GM12878 (cell line): ENCODE results near the gene RNF31. TPM values are rescaled to one million over a fixed set of nuclear protein-coding genes. Genes with fewer than 3 reads are reported as not detected.

Experiments used
- ATAC-seq: fragments of 200-7000 bp; cut with Tn5 transposase; 3 replicates; pipeline ENCODE4 v1.9.1; 2020; ENCODE audit warnings: mild to moderate bottlenecking, moderate library complexity
- BruUV-seq: library from RNA; stranded (reverse); fragments of 400-500 nt; replicated peaks from 2 replicates; lab custom pipeline; 2021; lab: Mats Ljungman, UMichigan
- CTCF ChIA-PET: fragments of 300-600 bp; sonication (Branson Sonifier 250); formaldehyde crosslinking; extraction: SDS; loops from one replicate; lab custom pipeline; 2021; ENCODE audit warnings: inconsistent platforms; lab: Yijun Ruan, JAX
- POLR2A ChIA-PET: fragments of 350-600 bp; formaldehyde crosslinking; extraction: SDS; loops from one replicate; lab custom pipeline; 2021; ENCODE audit warnings: inconsistent platforms; lab: Charles Lee
- RAD21 ChIA-PET: fragments of 300-600 bp; sonication (Branson Sonifier 250); formaldehyde crosslinking; loops from one replicate; lab custom pipeline; 2023; ENCODE audit warnings: antibody characterized with exemption; ENCODE audit not compliant: unreplicated experiment; lab: Charles Lee
- SMC1A ChIA-PET: fragments of 300-600 bp; sonication (Branson Sonifier 250); formaldehyde crosslinking; loops from one replicate; lab custom pipeline; 2023; ENCODE audit not compliant: unreplicated experiment, uncharacterized antibody; lab: Charles Lee
- DNase-seq: peaks from one replicate; pipeline ENCODE4 v3.0.0-alpha.2; 2011; ENCODE audit warnings: low read depth, low spot score
- FAIRE-seq: peaks from 3 replicates; lab custom pipeline; 2011; peaks lifted over from hg19 to GRCh38; lab: Jason Lieb, UNC
- H2AFZ ChIP-seq: 2 replicates; pipeline ENCODE4 v1.6.0; 2011; ENCODE audit warnings: low read depth, low read length, control low read depth; ENCODE audit not compliant: control insufficient read depth
- H3K27ac ChIP-seq: 2 replicates; pipeline ENCODE4 v1.5.1; 2011; ENCODE audit warnings: control low read depth; ENCODE audit not compliant: control insufficient read depth, insufficient read depth
- H3K27me3 ChIP-seq, 2 experiments: replicated peaks in 1 of 2; 2 replicates each; pipeline versions ENCODE4 v1.6.0 to v1.6.1; 2011; ENCODE audit warnings: low read length in 1 of 2; ENCODE audit not compliant: control insufficient read depth in 2 of 2, insufficient read depth in 2 of 2
- H3K36me3 ChIP-seq, 2 experiments: 2 replicates each; pipeline ENCODE4 v1.5.1; 2011; ENCODE audit warnings: low read length in 1 of 2; ENCODE audit not compliant: control insufficient read depth in 2 of 2, insufficient read depth in 2 of 2
- H3K4me1 ChIP-seq: 2 replicates; pipeline ENCODE4 v1.6.1; 2011; ENCODE audit warnings: mild to moderate bottlenecking, low read length, moderate library complexity, mixed read lengths; ENCODE audit not compliant: control insufficient read depth, insufficient read depth
- H3K4me2 ChIP-seq: 2 replicates; pipeline ENCODE4 v1.6.0; 2011; ENCODE audit warnings: control low read depth; ENCODE audit not compliant: control insufficient read depth, insufficient read depth
- H3K4me3 ChIP-seq: fragments of 200-600 bp; sonication (generic); 2 replicates; pipeline ENCODE4 v1.5.1; 2016
- H3K79me2 ChIP-seq: 2 replicates; pipeline ENCODE4 v1.6.0; 2011; ENCODE audit warnings: low read length; ENCODE audit not compliant: control insufficient read depth, insufficient read depth
- H3K9ac ChIP-seq: 2 replicates; pipeline ENCODE4 v1.8.0; 2011; ENCODE audit warnings: low read length, control low read depth, mixed read lengths; ENCODE audit not compliant: control insufficient read depth, insufficient read depth
- H3K9me3 ChIP-seq: replicated peaks from 3 replicates; pipeline ENCODE4 v1.5.1; 2011; ENCODE audit warnings: mild to moderate bottlenecking, low read length; ENCODE audit not compliant: control insufficient read depth, insufficient read depth
- H4K20me1 ChIP-seq: 2 replicates; pipeline ENCODE4 v1.6.0; 2011; ENCODE audit not compliant: control insufficient read depth, insufficient read depth
- CHD2 ChIP-seq: IDR thresholded peaks from 2 replicates; pipeline ENCODE4 v1.6.1; 2011; ENCODE audit warnings: low read depth, low read length, improper control_type of control experiment, borderline replicate concordance
- EP300 ChIP-seq, 2 experiments: fragments of 150-350 bp in 1 of 2; IDR thresholded peaks; 2 replicates each; pipeline ENCODE4 v1.6.1; 2011 to 2012; ENCODE audit warnings: low read depth in 2 of 2, low read length in 2 of 2, borderline replicate concordance in 1 of 2, improper control_type of control experiment in 1 of 2, inconsistent platforms in 1 of 2; ENCODE audit not compliant: control insufficient read depth in 1 of 2
- ESRRA ChIP-seq: IDR thresholded peaks from 2 replicates; pipeline ENCODE4 v1.6.1; 2012; ENCODE audit warnings: mild to moderate bottlenecking, low read length, improper control_type of control experiment
- IRF4 ChIP-seq: IDR thresholded peaks from 2 replicates; pipeline ENCODE4 v1.6.1; 2011; ENCODE audit warnings: low read depth, low read length
- NR2C2 ChIP-seq: IDR thresholded peaks from 2 replicates; pipeline ENCODE4 v1.6.1; 2011; ENCODE audit warnings: borderline replicate concordance, low read depth; ENCODE audit not compliant: control insufficient read depth, insufficient read length
- POU2F2 ChIP-seq: IDR thresholded peaks from 3 replicates; pipeline ENCODE4 v1.6.1; 2011; ENCODE audit warnings: low read depth, mild to moderate bottlenecking, low read length, borderline replicate concordance
- SIN3A ChIP-seq: IDR thresholded peaks from 2 replicates; pipeline ENCODE4 v1.6.1; 2012; ENCODE audit warnings: low read depth, low read length, improper control_type of control experiment
- ZNF24 ChIP-seq: fragments of 450-650 bp; IDR thresholded peaks from 2 replicates; pipeline ENCODE4 v1.6.1; 2017; ENCODE audit warnings: antibody characterized with exemption, mild to moderate bottlenecking
- WGBS: methylation state at CpG from one replicate; pipeline ENCODE4 v1.1.6; 2016; ENCODE audit warnings: low lambda C conversion rate; ENCODE audit not compliant: insufficient replicate concordance, insufficient coverage; ENCODE audit errors: missing lambda C conversion rate; 5-methylcytosine and 5-hydroxymethylcytosine counted together
- in situ Hi-C: fragments of 300-500 bp; cut with MboI; formaldehyde crosslinking; loops from 9 replicates; pipeline ENCODE4 v1.14.3; 2018; ENCODE audit warnings: mixed read lengths
- intact Hi-C: fragments of 100-400 bp; cut with micrococcal nuclease; formaldehyde crosslinking; loops from one replicate; pipeline ENCODE4 v1.14.2; 2022; ENCODE audit not compliant: unreplicated experiment
- polyA plus RNA-seq, 11 experiments: library from polyadenylated mRNA; depleted of rRNA in 4 of 11; unstranded in 6 of 11; stranded (reverse) in 5 of 11; fragments of >200 nt; fragmentation: Nextera tagmentation in 4 of 11; fragmentation: Illumina TruSeq in 1 of 11; extraction: Ambion mirVana in 4 of 11; extraction: Trizol in 1 of 11; gene quantifications; 1 replicate in 1 of 11; 2 replicates in 10 of 11; pipeline versions ENCODE4 v1.2.1 to v1.2.3, GENCODE V29; 2011 to 2016; ENCODE audit warnings: inconsistent platforms in 2 of 11, missing spikeins in 2 of 11, low read depth in 1 of 11
- total RNA-seq, 4 experiments: library from RNA; depleted of rRNA in 3 of 4; stranded (reverse); fragments of >200 nt in 3 of 4; fragmentation: Illumina TruSeq in 1 of 4; extraction: Trizol in 1 of 4; gene quantifications; 2 replicates each; pipeline versions ENCODE4 v1.2.1 to v1.2.3, GENCODE V29; 2013 to 2021
- TF ChIP-seq, protein P1 (sequence below): fragments of 450-650 bp; conservative IDR thresholded peaks from 2 replicates; pipeline ENCODE4 v1.6.1; 2017; ENCODE audit warnings: mild to moderate bottlenecking, moderate library complexity
- TF ChIP-seq, protein P2 (sequence below): fragments of 450-650 bp; IDR thresholded peaks from 2 replicates; pipeline ENCODE4 v1.6.1; 2017; ENCODE audit warnings: mild to moderate bottlenecking, low read depth, inconsistent platforms; ENCODE audit not compliant: poor library complexity, severe bottlenecking
- TF ChIP-seq, protein P3 (sequence below): fragments of 450-650 bp; IDR thresholded peaks from 2 replicates; pipeline ENCODE4 v1.6.1; 2018; ENCODE audit warnings: mild to moderate bottlenecking, low read depth, moderate library complexity; ENCODE audit not compliant: partially characterized antibody
- TF ChIP-seq, protein P4 (sequence below): fragments of 450-650 bp; IDR thresholded peaks from 2 replicates; pipeline ENCODE4 v1.6.1; 2014; ENCODE audit warnings: mild to moderate bottlenecking

RNF31 gene
- total and polyA plus RNA-seq, 10 of the 15 experiments (the other 5 are each of a cell fraction or from before 2014, with no cell fraction given): 8.5 to 92.7 (median 52.0) TPM

DNA sequence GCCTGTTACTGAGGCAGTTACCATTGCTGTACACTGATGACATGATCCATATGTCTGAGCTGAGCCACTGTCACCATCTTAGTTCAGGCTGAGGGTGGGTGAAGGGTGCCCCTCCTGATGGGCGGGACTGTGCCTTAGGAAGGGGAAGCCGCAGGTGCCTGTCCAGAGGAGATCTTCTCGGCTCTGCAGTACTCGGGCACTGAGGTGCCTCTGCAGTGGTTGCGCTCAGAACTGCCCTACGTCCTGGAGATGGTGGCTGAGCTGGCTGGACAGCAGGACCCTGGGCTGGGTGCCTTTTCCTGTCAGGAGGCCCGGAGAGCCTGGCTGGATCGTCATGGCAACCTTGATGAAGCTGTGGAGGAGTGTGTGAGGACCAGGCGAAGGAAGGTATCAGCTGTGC lies 3.7 kb downstream of the RNF31 start:
- H3K4me1 ChIP-seq: no peaks in the 10 kb centered on the region
- ChIA-PET RAD21 (no interaction called here), SMC1A (interaction anchor here (3.6 kb wide), 1 partner anchor 11 kb away, joined by 22 read pairs; the partner anchor contains the start of gene IRF9), CTCF (interaction anchor here (2.2 to 8.2 kb wide), 2 partner anchors 10 to 42 kb away, joined by 6 to 63 read pairs; partner anchors contain the start of gene IRF9), POLR2A (interaction anchor here (0.7 to 2.6 kb wide), 5 partner anchors 10 to 44 kb away, joined by 3 to 21 read pairs (median 3); partner anchors contain the start of genes DCAF11, EMC9, IRF9 and NRL)
- TF ChIP-seq POU2F2 (no peak), ZNF24 (no peak), CHD2 (no peak), ESRRA (no peak), EP300 (IDR thresholded peaks at IDR 0.05; ENCODE audit: borderline replicate concordance in 1 of 2, control insufficient read depth in 1 of 2, low read depth in 2 of 2, low read length in 2 of 2) (no peak), SIN3A (no peak), IRF4 (no peak), NR2C2 (no peak)
- TF ChIP-seq, protein P1, sequence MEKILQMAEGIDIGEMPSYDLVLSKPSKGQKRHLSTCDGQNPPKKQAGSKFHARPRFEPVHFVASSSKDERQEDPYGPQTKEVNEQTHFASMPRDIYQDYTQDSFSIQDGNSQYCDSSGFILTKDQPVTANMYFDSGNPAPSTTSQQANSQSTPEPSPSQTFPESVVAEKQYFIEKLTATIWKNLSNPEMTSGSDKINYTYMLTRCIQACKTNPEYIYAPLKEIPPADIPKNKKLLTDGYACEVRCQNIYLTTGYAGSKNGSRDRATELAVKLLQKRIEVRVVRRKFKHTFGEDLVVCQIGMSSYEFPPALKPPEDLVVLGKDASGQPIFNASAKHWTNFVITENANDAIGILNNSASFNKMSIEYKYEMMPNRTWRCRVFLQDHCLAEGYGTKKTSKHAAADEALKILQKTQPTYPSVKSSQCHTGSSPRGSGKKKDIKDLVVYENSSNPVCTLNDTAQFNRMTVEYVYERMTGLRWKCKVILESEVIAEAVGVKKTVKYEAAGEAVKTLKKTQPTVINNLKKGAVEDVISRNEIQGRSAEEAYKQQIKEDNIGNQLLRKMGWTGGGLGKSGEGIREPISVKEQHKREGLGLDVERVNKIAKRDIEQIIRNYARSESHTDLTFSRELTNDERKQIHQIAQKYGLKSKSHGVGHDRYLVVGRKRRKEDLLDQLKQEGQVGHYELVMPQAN: no peak
- TF ChIP-seq, protein P2, sequence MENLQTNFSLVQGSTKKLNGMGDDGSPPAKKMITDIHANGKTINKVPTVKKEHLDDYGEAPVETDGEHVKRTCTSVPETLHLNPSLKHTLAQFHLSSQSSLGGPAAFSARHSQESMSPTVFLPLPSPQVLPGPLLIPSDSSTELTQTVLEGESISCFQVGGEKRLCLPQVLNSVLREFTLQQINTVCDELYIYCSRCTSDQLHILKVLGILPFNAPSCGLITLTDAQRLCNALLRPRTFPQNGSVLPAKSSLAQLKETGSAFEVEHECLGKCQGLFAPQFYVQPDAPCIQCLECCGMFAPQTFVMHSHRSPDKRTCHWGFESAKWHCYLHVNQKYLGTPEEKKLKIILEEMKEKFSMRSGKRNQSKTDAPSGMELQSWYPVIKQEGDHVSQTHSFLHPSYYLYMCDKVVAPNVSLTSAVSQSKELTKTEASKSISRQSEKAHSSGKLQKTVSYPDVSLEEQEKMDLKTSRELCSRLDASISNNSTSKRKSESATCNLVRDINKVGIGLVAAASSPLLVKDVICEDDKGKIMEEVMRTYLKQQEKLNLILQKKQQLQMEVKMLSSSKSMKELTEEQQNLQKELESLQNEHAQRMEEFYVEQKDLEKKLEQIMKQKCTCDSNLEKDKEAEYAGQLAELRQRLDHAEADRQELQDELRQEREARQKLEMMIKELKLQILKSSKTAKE: no peak
- TF ChIP-seq, protein P3, sequence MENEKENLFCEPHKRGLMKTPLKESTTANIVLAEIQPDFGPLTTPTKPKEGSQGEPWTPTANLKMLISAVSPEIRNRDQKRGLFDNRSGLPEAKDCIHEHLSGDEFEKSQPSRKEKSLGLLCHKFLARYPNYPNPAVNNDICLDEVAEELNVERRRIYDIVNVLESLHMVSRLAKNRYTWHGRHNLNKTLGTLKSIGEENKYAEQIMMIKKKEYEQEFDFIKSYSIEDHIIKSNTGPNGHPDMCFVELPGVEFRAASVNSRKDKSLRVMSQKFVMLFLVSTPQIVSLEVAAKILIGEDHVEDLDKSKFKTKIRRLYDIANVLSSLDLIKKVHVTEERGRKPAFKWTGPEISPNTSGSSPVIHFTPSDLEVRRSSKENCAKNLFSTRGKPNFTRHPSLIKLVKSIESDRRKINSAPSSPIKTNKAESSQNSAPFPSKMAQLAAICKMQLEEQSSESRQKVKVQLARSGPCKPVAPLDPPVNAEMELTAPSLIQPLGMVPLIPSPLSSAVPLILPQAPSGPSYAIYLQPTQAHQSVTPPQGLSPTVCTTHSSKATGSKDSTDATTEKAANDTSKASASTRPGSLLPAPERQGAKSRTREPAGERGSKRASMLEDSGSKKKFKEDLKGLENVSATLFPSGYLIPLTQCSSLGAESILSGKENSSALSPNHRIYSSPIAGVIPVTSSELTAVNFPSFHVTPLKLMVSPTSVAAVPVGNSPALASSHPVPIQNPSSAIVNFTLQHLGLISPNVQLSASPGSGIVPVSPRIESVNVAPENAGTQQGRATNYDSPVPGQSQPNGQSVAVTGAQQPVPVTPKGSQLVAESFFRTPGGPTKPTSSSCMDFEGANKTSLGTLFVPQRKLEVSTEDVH: no peak
- TF ChIP-seq, protein P4, sequence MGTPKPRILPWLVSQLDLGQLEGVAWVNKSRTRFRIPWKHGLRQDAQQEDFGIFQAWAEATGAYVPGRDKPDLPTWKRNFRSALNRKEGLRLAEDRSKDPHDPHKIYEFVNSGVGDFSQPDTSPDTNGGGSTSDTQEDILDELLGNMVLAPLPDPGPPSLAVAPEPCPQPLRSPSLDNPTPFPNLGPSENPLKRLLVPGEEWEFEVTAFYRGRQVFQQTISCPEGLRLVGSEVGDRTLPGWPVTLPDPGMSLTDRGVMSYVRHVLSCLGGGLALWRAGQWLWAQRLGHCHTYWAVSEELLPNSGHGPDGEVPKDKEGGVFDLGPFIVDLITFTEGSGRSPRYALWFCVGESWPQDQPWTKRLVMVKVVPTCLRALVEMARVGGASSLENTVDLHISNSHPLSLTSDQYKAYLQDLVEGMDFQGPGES: no peak
- no peak overlapping the region for H3K4me3 ChIP-seq
- WGBS: 97% methylated on average over 9 of the region's 9 CpGs
- H3K79me2 ChIP-seq: peaks cover 34% of the 10 kb centered on the region
- ATAC-seq (no peak), DNase-seq (no peak), FAIRE-seq (no peak)
- intact Hi-C loops: no loop called here
- H3K9ac ChIP-seq: no peak overlapping the region
- in situ Hi-C loops: no loop called here
- H3K9me3 ChIP-seq: no peaks in the 10 kb centered on the region; the same call in 2 of the 3 replicates
- no peaks in the 10 kb centered on the region for H4K20me1 ChIP-seq
- peaks cover 27 to 31% of the 10 kb centered on the region in 2 experiments for H3K36me3 ChIP-seq
- H3K27me3 ChIP-seq: no peaks in the 10 kb centered on the region
- H3K4me2 ChIP-seq: no peak overlapping the region
- BruUV-seq: no TSS peak
- H2AFZ ChIP-seq: no peak overlapping the region
- H3K27ac ChIP-seq: no peak overlapping the region
